Measurements from ENCODE around the gene WSCD1.

Gene WSCD1

DNA sequence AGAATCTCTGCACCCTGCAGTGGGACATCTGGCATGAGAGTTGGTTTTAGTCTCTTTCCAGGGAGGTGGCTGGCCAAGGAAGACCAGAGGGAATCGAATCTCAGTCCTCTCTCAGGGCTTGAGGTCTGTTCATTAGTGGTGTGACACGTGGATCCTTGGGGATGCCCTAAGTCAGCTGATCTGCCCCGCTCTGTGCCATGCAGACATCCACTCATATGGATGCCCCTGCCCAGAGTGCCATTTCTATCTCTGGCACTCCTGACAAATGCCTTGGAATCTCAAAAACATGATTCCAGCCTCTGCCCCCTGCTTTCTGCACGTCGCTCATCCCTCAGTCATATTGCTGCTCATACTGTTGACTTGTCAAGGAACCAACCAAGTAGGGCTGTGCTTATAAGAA, 38.8 kb downstream of the WSCD1 start:
- no peak for FAIRE-seq

DNA sequence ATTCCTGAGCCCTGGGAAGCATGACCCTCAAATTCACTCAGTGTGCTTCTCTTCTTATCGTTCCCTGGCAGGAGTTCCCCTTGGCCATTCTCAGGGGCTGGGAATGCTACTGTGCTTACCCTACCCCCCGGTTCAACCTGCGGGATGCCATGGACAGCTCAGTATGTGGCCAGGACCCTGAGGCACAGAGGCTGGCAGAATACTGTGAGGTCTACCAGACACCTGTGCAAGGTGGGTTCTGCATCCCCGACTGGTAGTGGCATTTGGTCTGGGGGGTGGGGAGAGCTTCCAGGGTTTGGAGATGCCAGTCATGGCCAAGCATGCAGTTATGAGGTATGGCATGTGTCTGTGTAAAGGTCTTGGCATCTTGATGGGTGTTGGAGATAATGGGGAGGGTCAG, 39.4 kb downstream of the WSCD1 start:
- no peak for FAIRE-seq

DNA sequence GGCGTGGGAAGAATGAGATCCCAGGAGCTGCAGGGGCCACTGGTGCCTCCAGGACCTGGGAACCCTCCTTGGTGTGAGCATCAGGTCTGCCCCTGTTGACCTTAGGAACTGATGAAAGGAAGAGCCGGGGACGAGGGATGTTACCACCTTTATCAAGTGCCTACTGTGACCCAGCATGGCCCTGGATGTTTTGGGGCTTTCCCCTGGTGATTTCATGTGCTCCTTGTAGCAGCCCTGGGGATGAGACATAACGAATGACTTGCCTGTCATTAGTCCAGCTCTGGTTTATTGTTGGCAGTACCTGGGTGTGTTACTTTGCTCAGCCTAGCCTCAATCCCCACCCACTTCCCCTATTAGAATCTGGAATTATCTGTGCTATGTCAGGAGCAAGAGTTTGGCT, 39.9 kb downstream of the WSCD1 start:
- FAIRE-seq, result no peak

DNA sequence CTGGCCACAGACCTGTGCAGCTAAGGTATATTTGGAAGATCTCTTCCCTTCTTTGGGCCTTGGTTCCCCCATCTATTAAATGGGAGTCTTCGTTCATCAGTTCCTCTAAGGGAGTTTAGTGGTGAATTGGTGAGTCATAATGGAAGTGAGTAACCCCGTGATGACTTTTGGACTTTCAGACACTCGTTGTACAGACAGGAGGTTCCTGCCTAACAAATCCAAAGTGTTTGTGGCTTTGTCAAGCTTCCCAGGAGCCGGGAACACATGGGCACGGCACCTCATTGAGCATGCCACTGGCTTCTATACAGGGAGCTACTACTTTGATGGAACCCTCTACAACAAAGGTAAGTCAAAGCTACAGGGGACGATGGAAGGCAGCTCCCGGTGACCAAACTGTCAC, 40.4 kb downstream of the WSCD1 start:
- FAIRE-seq, result no peak

DNA sequence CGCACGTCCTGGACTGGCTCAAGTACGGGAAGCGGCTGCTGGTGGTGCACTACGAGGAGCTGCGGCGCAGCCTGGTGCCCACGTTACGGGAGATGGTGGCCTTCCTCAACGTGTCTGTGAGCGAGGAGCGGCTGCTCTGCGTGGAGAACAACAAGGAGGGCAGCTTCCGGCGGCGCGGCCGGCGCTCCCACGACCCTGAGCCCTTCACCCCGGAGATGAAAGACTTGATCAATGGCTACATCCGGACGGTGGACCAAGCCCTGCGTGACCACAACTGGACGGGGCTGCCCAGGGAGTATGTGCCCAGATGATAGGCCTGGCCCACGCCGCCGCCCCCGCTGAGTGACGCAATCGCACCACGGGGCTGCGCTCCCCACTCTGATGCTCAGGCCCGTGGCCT, 50.2 kb downstream of the WSCD1 start:
- FAIRE-seq, result no peak

DNA sequence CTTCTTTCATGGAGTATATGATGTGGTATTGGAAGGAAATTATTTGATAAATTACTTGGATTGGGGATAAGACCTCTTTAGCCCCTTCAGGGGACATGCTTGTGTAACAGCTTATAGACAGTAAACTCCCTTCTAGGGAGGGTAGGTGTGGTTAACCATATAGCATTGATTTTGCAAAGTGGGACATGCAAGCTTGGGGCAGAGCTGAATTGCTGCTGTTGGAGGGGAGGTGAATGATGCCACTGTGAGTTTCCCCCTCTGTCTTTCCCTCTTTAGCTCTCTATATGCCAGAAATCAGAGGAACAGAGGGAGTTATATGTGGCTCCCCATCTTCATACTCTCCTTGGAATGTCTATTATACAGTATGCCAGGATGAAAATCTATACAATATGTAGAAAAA, 54.7 kb downstream of the WSCD1 start:
- no peak for FAIRE-seq

DNA sequence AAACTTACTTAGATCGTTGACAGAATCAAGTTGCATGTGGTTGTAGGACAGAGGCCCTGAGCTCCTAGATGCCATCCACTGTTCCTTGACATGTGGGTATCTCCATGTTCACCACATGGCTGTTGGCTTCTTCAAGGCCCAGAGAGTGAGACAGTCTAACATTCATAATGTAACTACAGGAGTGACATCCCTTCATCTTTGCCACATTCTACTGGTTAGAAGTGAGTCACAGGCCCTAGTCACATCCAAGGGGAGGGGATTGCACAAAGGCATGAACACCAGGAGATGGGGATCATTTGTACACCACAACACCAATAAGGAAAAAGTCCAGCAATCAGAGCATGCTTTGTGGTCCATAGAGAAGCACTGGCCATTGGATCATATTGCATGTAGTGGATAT, 56.6 kb downstream of the WSCD1 start:
- no peak for FAIRE-seq

DNA sequence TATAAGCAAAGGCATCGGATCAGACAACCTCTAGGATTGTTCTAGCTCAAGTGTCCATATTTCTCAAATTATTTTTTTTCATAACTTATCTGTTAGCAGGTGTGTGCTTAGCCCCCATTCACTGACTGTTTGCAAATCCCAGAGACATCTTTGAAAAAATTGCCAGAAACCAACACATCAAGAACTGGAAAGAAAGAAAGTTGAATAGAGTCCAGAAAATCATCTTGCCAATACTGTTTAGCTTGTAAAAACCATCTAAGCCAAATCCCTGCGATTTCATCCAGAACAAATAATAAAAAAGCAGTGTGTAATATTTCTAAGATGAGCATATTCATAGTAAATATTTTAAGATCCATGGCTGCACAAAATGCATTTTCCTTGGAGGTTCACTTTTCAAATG, 64.5 kb downstream of the WSCD1 start:
- FAIRE-seq, result no peak

DNA sequence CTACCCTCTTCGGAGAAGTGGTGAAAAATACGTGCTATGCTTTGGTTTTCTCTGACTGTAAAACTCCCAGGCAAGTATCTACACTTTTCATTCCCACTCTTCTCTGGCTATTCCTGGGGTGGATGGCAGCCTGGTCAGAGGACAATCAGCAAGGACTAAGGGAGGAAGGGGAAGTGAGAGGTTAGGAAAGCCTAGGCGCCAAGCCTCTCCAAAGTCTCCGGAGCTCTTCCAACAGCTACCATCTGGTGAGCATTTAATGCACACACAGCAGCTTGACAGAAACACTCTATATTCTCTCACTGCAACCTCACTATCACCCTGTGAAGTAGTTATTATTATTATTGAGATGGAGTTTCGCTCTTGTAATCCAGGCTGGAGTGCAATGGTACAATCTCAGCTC, 65.1 kb downstream of the WSCD1 start:
- FAIRE-seq, result no peak

DNA sequence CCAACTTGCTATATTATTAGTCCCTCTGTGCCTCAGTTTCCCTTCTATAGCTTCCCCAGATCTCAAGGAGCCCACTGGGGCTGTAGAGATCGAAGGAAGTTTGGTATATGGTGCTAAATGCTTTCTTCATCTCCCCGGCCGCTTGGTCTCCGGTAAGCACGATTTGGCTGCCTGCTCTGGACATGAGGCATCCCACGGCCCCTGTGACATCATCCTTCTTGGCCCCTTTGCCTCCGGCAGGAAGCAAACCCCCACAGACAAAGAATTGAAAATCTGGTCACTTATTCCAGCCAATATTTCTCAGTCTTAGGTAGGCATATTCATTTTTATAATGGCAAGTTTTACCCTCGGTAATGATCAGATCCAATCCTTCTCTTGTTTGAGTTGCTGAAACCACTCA, 65.8 kb downstream of the WSCD1 start:
- no peak for FAIRE-seq

DNA sequence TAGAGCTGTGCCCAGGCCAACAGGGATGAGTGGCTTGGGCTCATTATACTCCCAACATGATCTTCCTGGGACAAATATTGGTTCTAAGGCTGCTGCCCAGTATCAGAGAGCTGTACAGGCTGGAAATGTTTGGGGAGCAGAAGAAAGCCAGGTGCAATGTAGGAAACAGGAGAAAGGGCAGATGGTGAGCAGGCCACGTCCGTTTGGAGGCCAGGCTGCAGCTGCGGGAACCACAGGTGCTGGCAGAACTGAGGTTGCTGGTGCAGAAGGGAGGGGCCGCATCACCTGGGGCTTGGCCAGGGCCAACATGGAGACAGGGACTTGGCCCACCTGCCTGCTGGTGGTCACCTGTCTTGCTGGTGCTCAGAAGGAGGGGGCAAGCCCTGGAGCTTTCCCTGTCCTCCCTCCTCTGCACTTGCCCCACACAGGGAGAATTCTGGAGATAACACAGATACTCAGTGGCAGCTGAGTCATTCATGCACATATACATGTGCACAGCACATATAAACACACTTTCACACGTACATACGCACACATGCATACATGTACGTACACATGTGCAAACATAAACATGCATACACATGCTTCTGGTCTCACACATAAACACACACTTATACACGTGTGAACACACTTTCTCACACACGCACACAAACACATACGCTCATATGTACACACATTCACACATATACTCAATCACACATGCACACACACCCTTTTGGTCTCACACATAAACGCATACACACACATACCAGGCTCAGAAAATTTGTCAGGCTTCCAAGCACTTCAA, 67.7 kb downstream of the WSCD1 start:
- no peak for FAIRE-seq

DNA sequence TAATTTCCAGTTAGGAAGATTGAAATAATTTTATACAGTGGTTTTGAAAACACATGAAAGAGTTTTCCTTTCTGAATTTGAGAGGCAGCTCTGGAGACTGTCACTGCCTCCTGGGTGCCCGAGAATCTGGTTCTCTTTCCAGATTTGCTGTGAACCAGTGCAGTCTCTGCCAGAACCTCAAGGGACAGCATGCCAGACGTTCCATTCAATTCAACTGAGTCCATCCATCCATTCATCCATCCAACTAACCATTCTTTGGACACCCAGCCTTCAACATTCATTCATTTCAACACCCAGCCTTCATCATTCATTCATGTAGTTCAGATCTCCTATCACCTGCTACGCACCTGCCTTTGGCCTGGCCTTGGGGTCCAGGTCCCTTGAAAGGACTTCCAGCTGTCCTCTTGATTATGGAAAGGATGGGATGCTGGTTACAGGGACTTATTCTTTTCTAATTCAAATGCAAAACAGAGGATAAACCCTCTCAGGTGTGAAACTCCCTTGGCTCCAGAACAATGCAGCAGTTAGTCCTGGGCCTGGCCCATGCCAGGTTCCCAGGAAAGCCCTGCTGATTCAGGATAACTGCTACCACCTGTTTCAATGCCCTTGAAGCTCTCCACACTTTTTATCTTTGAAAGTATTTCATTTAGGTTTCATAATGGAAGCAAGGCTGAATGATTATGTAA, 68.7 kb downstream of the WSCD1 start:
- FAIRE-seq, result no peak

DNA sequence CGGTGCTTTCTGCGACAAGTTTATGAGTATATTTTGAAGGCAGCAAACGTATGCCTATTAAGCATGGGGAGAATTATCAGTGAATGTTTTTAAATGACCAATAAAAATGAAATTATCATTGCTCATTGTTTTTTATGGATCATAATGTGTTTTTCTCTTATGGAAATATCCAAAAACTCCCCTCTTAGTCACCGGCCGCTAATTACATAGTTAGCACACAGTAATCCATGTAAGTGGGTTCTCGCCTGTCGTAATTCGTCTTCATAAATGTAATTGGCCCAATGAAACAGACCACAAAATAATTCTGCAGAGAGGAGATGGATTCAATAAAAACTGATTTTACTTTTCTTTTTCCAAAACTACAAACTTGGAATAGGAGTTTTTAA, 69.3 kb downstream of the WSCD1 start:
- no peak for FAIRE-seq

DNA sequence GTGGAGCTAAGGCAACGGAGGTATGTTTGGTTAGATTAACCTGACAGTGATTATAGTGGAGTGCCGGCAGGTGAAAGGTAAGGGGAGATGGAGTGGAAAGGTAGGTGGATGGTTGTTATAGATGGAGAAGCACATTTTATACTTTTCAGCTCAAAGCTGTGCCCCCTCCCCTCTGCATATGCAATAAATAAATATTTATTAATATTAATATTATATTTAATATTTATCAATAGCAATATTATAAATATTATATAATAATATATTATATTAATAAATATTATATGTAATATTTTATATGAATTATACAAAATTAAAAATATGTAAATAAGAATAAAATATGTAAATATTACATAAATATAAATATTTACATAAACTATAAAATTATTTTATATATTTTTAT, 70.0 kb downstream of the WSCD1 start:
- FAIRE-seq, result peak; percentile 100

DNA sequence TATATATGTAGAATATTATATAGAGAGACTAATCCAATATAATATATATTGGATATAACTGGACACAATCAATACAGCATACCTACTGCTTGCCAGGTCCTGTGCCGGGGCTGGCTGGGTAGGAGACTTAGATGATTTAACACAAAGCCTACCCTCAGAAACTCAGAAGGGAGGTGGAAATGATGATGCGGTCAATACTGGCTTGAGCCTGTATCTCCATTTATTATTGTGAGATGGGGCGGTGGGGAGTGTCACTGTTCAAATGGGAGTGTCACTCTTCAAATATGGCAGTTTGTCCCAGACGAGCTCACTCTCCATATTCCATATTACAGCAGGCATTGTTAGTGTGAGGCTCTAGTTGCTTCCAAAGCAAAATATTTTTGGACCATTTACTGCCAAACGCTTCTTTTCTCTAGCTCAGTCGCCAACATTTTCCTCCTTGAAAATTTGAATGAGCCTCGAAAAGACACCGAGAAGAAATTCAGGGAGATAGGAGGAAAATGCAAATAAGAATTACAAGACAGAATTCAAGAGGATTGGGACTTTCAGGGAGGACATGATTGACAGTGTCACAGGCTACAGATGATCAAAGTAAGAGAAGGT, 70.7 kb downstream of the WSCD1 start:
- no peak for FAIRE-seq

DNA sequence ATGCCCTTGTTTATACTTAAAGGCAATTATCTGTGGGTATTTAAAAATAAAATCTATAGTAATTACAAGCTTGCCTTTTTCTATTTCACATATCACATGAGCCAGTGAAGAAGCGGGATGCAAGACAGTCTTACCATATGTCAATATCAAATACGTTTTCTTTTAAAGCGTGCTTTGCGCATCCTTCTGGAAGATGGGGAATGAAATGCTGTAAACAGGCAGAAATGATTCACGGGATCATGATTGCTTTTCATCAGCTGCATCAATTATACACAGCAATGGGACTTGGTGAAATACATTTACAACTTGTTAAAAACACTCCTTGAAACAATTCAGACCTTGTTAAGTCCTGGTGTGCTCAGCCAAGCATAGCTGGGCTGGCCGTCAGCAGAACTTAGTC, 72.5 kb downstream of the WSCD1 start:
- no peak for FAIRE-seq

DNA sequence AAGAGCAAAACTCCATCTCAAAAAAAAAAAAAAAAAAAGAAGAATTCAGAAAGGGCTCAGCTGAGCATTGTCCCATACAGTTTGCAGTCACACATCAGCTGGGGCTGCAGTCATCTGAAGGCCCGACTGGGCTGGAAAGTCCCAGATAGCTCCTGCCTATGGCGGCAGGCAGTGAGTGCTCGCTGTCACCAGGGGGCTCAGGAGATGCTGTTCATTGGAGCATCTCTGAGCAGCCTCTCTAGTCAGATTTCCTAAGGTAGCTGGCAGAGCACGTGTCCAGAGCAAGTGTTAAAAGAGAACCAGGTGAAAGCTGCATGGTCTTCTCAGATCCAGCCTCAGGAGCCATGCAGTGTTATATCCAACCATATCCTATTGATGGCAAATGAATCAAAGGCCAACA, 75.8 kb downstream of the WSCD1 start:
- no peak for FAIRE-seq

DNA sequence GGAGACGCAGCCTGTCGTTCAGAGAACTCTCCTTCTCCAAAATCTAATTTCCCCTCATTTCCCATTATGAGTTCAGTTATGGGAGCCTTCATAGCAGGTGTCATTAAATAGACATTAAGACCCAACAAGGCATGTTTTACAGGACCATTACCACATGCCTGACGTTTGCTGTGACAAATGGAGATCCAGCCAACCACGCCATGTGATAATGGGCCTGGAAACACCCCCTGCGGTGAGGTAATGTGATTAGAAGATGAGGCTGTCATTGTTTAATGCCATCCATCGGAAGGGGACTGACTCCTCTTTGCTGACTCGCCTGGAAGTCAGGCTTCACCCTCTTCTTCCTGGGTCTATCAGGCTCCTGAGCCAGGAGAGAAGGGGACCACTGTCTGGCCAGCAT, 76.9 kb downstream of the WSCD1 start:
- FAIRE-seq, result no peak

DNA sequence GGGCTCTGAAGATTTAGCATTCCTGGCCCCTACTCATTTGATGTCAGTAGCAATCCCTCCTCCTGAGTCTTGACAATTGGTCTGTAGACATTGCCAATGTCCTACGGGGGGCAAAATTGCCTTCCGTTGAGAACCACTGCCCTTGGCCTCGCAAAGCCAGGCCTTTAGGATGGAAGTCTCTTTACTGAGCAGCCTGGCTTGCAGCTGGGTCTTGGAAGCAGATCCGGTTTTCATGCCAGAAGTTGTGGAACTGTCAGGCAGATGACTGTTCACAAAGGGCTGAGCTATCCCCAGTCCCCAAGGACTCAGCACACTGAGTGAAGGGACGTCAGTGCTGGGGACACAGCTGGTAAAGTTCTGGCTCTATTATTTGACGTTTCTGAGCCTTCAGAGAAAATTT, 83.2 kb downstream of the WSCD1 start:
- FAIRE-seq, result no peak

DNA sequence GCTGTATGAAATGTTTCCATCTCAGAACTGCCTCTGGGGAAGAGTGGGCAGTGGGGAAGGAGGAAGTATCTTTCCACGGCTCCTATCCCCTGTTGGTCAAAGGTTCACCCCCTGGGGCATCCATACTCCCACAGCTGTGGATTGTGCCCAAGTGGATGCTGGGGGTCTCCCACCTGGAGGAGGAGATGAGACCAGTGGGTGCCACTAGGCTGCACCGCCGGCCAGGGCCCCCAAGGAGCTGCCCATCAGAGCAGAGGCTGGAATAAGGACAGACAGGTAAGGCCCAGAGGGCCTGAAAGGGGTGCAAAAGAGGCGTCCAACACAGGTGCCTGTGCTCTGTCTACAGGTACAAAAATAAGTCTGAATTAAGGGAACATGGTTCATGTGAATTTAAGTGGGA, 87.5 kb downstream of the WSCD1 start:
- FAIRE-seq, result no peak

DNA sequence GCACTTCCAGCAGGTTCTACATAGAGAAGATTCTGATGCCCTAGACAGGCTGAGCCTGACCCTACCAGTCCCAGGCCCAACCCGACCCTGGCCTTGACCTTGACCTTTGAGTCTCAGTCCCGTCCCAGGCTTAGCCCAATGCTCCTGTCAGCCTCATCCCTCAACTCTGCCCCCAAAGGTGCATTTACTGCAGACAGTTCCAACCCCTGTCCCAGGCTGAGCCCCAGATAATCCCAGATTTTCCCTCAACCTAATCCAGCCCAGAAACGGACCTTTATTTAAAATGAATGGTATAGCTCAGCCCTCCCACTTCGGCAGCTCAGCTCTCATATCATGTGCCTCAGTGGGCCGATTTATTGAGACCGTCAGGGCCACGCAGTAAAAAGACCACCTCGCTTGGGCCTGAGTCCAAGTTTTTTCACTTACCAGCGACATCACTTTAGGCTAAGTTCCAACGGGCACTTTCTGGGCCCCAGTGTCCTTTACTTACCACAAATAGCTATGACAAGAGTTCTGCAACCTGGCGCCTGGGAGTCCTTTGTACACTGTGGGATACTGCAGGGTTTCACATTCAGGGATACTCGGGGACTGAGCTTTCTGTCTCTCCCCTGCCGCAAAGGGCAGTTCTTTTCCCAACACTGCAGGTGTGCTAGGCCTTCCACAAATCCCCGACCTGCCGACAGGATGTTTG, 89.5 kb downstream of the WSCD1 start:
- no peak for FAIRE-seq

DNA sequence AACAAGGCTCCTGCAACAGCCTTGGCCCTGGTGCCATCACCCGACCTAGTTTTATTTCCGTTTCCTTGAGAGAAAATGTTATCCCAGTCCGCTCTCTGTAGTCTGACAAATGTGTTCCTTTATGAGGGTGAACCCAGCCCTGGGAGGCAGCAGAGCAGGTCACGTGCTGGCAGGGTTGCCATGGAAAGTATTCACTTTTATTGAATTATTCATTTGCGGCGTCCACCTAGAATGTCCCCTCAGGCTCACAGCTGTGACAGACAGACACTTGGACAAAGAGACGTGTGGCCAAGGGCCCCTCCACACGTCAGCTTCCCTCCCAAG, 90.0 kb downstream of the WSCD1 start:
- FAIRE-seq, result no peak

DNA sequence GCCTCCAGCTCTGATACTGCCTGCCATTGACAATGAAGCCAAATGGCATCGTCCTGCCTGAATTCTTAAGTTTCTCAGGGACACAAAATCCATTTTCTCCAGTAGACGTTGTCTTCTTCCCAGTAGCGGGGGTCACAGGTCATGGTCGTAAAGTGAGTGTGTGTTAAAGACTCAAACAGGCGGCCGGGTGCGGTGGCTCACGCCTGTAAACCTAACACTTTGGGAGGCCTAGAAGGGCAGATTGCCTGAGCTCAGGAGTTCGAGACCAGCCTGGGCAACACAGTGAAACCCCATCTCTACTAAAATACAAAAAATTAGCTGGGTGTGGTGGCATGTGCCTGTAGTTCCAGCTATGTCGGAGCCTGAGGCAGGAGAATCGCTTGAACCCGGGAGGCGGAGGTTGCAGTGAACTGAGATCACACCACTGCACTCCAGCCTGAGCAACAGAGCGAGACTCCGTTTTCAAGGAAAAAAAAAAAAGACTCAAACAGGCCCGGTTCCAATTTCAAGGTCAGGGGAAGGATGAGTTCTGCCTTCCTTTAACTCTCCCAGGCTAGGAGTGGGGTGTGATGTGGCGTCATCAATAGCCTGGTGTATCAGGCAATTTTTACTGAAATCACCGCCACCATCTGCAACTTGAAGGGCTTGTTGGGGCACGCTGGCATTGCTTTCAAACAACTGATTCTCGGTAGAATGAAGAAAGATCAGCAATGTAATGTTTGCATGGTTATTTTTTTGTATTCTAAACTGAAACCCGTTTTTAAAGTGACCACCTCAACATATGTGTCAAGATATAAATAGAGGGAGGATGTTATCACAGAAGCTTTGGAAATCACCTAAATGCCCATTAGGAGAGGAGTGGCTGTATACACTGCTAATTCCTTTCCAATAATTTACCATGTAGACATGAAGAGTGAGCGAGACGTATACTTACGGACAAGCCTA, 91.0 kb downstream of the WSCD1 start:
- no peak for FAIRE-seq
